ENCODE results near the gene LPAR3. TPM values are rescaled to one million over a fixed set of nuclear protein-coding genes. Genes with fewer than 3 reads are reported as not detected.

Gene LPAR3
- total and polyA plus RNA-seq, 2 experiments from 2014 or later, result 10.4 to 36.9 TPM

- Mint-ChIP-seq H3K9me3 (peaks cover 13% of the 10 kb centered on the region), H3K4me3 (no peak overlapping the region), H3K27ac (peak overlapping the region; percentile 16; the same call in 1 of the 2 replicates), H3K4me1 (peaks cover 23% of the 10 kb centered on the region), H3K27me3 (ENCODE audit: insufficient read depth, low read depth, poor library complexity) (peaks cover 2% of the 10 kb centered on the region), H3K36me3 (ENCODE audit: low read depth) (peaks cover 55% of the 10 kb centered on the region)
- peaks cover 16% of the 10 kb centered on the region; the same call in 1 of the 2 replicates for H3K36me3 ChIP-seq (ENCODE audit: insufficient read depth)
- DNase-seq (ENCODE audit: low spot score) (no peak), ATAC-seq (no peak)
- no peak overlapping the region for H3K4me3 ChIP-seq
- H4K20me1 ChIP-seq (replicated peaks; ENCODE audit: insufficient read depth), result no peaks in the 10 kb centered on the region
- no peaks in the 10 kb centered on the region for H3K27me3 ChIP-seq (ENCODE audit: insufficient read depth)
- H3K4me1 ChIP-seq (ENCODE audit: insufficient read depth), result no peaks in the 10 kb centered on the region
- no peaks in the 10 kb centered on the region for H3K9me2 ChIP-seq (ENCODE audit: insufficient read depth)
- TF ChIP-seq EZH2phosphoT487 (IDR thresholded peaks at IDR 0.05; ENCODE audit: unreplicated experiment) (no peak), REST (IDR thresholded peaks at IDR 0.05; ENCODE audit: unreplicated experiment) (no peak), POLR2AphosphoS5 (IDR thresholded peaks at IDR 0.05; ENCODE audit: low read depth) (no peak), JUNB (IDR thresholded peaks at IDR 0.05; ENCODE audit: unreplicated experiment) (no peak), CTCF (conservative IDR thresholded peaks at IDR 0.05; ENCODE audit: low read depth in 2 of 2) (no peak), ETS1 (IDR thresholded peaks at IDR 0.05) (no peak), ZNF331 (CRISPR knock-in tag; IDR thresholded peaks at IDR 0.05; ENCODE audit: low read depth) (no peak), STAT1 (IDR thresholded peaks at IDR 0.05; ENCODE audit: unreplicated experiment) (no peak), ZNF114 (CRISPR knock-in tag; IDR thresholded peaks at IDR 0.05) (no peak), ZNF462 (CRISPR knock-in tag; IDR thresholded peaks at IDR 0.05) (no peak), EZH2 (IDR thresholded peaks at IDR 0.05; ENCODE audit: low read depth, unreplicated experiment) (no peak), NANOG (IDR thresholded peaks at IDR 0.05; ENCODE audit: borderline replicate concordance) (no peak)
- peaks cover 56% of the 10 kb centered on the region for H3K79me2 ChIP-seq (replicated peaks; ENCODE audit: insufficient read depth)
- no peak overlapping the region for H2AFZ ChIP-seq
- H3F3A ChIP-seq (replicated peaks; ENCODE audit: low read depth), result no peaks in the 10 kb centered on the region
- H3K4me2 ChIP-seq, result no peak overlapping the region
- no peak overlapping the region for H3K27ac ChIP-seq (ENCODE audit: low read depth)
Observed at GRCh38 chr1:84885469-84885868, 7.5 kb downstream of the LPAR3 start.

All from GM23338 (cell line).